ENCODE results near the gene SDC1.

DNA sequence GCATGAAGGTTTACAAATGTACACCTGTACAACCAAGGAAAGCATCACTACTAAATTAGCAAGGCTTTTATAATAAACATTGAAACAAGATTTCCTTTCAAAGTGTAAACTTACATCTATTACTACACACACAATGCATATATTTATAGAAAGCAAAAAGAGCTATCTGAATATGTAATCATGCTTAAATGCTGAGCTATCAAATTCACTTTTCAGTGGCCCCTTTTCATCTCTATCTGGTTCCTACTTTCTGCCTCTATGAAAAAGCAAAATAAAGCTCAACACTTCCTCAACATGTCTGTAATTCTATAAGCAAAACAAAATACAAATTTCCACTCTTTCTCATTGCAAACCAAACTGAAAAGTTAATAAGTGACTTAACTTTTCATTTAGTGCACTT is 25.5 kb upstream of the SDC1 start:
- no peak for TF ChIP-seq CTCF (IDR thresholded peaks at IDR 0.05; ENCODE audit: borderline replicate concordance, extremely low read depth, low read length, poor library complexity, severe bottlenecking)
- no peak for TF ChIP-seq EZH2 (IDR thresholded peaks at IDR 0.05; ENCODE audit: borderline replicate concordance, low read depth, low read length, severe bottlenecking)
